Liver (tissue), 9 donors: ENCODE results near the gene NDUFAF8. TPM values are rescaled to one million over a fixed set of nuclear protein-coding genes. Genes with fewer than 3 reads are reported as not detected.

Source experiments
- DNase-seq: peaks from one replicate; pipeline ENCODE4 v3.0.0-alpha.2; 2017; ENCODE audit warnings: low spot score
- H3K27ac ChIP-seq, 2 donors: one replicate each; pipeline ENCODE4 v1.7.0; 2013; ENCODE audit warnings: inconsistent platforms in 2 of 2, low read length in 2 of 2, control low read depth in 1 of 2, low read depth in 1 of 2, mild to moderate bottlenecking in 1 of 2
- H3K27me3 ChIP-seq, 4 donors: one replicate each; pipeline versions ENCODE4 v1.6.1 to v1.7.0; 2013; ENCODE audit warnings: low read length in 3 of 4, inconsistent platforms in 1 of 4, mild to moderate bottlenecking in 1 of 4, moderate library complexity in 1 of 4; ENCODE audit not compliant: control insufficient read depth in 4 of 4, insufficient read depth in 4 of 4
- H3K36me3 ChIP-seq, 4 donors: one replicate each; pipeline versions ENCODE4 v1.6.1 to v1.7.0; 2013; ENCODE audit warnings: low read length in 3 of 4, mild to moderate bottlenecking in 3 of 4, low read depth in 1 of 4, moderate library complexity in 1 of 4; ENCODE audit not compliant: control insufficient read depth in 4 of 4, insufficient read depth in 3 of 4
- H3K4me1 ChIP-seq, 4 donors: one replicate each; pipeline versions ENCODE4 v1.6.1 to v1.7.0; 2013; ENCODE audit warnings: low read length in 3 of 4, mild to moderate bottlenecking in 3 of 4, moderate library complexity in 1 of 4; ENCODE audit not compliant: control insufficient read depth in 4 of 4, insufficient read depth in 4 of 4
- H3K4me3 ChIP-seq, 3 donors: one replicate each; pipeline versions ENCODE4 v1.6.1 to v1.7.0; 2013; ENCODE audit warnings: low read length in 3 of 3, control low read depth in 1 of 3, low read depth in 1 of 3, mild to moderate bottlenecking in 1 of 3
- H3K9ac ChIP-seq, 2 donors: one replicate each; pipeline ENCODE4 v1.7.0; 2013; ENCODE audit warnings: low read length in 2 of 2, mild to moderate bottlenecking in 2 of 2, moderate library complexity in 2 of 2, control low read depth in 1 of 2, low read depth in 1 of 2
- H3K9me3 ChIP-seq, 4 donors: one replicate each; pipeline versions ENCODE4 v1.6.1 to v1.7.0; 2013; ENCODE audit warnings: low read length in 3 of 4; ENCODE audit not compliant: control insufficient read depth in 4 of 4
- ATF3 ChIP-seq: IDR thresholded peaks from 2 replicates; pipeline ENCODE4 v1.6.1; 2016; ENCODE audit warnings: antibody characterized with exemption
- CTCF ChIP-seq: fragments of 150-350 bp; IDR thresholded peaks from 2 replicates; pipeline ENCODE4 v1.5.1; 2017; ENCODE audit warnings: improper control_type of control experiment, low read depth, low read length; ENCODE audit not compliant: missing input control
- EGR1 ChIP-seq, 2 donors: IDR thresholded peaks; 2 replicates each; pipeline ENCODE4 v1.6.1; 2016 to 2018; ENCODE audit warnings: antibody characterized with exemption in 2 of 2, low read depth in 2 of 2
- FOXA2 ChIP-seq: IDR thresholded peaks from 2 replicates; pipeline ENCODE4 v1.6.1; 2016; ENCODE audit warnings: antibody characterized with exemption
- GABPA ChIP-seq, 2 donors: IDR thresholded peaks in 1 of 2; conservative IDR thresholded peaks in 1 of 2; 2 replicates each; pipeline ENCODE4 v1.6.1; 2016; ENCODE audit warnings: antibody characterized with exemption in 2 of 2, mild to moderate bottlenecking in 1 of 2, moderate library complexity in 1 of 2
- HNF4A ChIP-seq, 2 donors: conservative IDR thresholded peaks; 2 replicates each; pipeline ENCODE4 v1.6.1; 2016; ENCODE audit warnings: antibody characterized with exemption in 2 of 2, mild to moderate bottlenecking in 2 of 2
- HNF4G ChIP-seq: IDR thresholded peaks from 2 replicates; pipeline ENCODE4 v1.6.1; 2016; ENCODE audit warnings: antibody characterized with exemption
- JUND ChIP-seq, 2 donors: IDR thresholded peaks; 2 replicates each; pipeline ENCODE4 v1.6.1; 2016; ENCODE audit warnings: antibody characterized with exemption in 2 of 2
- NR2F2 ChIP-seq: IDR thresholded peaks from 2 replicates; pipeline ENCODE4 v1.6.1; 2016; ENCODE audit warnings: antibody characterized with exemption
- RAD21 ChIP-seq, 2 donors: IDR thresholded peaks; 2 replicates each; pipeline ENCODE4 v1.6.1; 2016; ENCODE audit warnings: antibody characterized with exemption in 2 of 2, mild to moderate bottlenecking in 2 of 2
- REST ChIP-seq: IDR thresholded peaks from 2 replicates; pipeline ENCODE4 v1.6.1; 2016; ENCODE audit warnings: antibody characterized with exemption, mild to moderate bottlenecking
- RXRA ChIP-seq, 2 donors: IDR thresholded peaks; 2 replicates each; pipeline ENCODE4 v1.6.1; 2017 to 2018; ENCODE audit warnings: antibody characterized with exemption in 2 of 2, mild to moderate bottlenecking in 1 of 2
- SP1 ChIP-seq: IDR thresholded peaks from 2 replicates; pipeline ENCODE4 v1.6.1; 2018; ENCODE audit warnings: antibody characterized with exemption, mild to moderate bottlenecking
- TAF1 ChIP-seq: conservative IDR thresholded peaks from 2 replicates; pipeline ENCODE4 v1.6.1; 2016; ENCODE audit warnings: antibody characterized with exemption, mild to moderate bottlenecking
- ZBTB33 ChIP-seq: IDR thresholded peaks from 2 replicates; pipeline ENCODE4 v1.6.1; 2016; ENCODE audit warnings: antibody characterized with exemption
- WGBS: extraction: QIAGEN DNeasy Blood & Tissue Kit; methylation state at CpG from one replicate; pipeline ENCODE4 v1.1.7; 2013; 5-methylcytosine and 5-hydroxymethylcytosine counted together
- polyA plus RNA-seq, 2 donors: library from polyadenylated mRNA; stranded (reverse) in 1 of 2; unstranded in 1 of 2; fragments of 200-250 nt in 1 of 2; fragments of >200 nt in 1 of 2; fragmentation: Nextera tagmentation in 1 of 2; extraction: Ambion mirVana in 1 of 2; gene quantifications; one replicate each; pipeline versions ENCODE4 v1.2.1 to v1.2.3, GENCODE V29; 2013 to 2015
- total RNA-seq, 2 donors: library from RNA; depleted of rRNA; stranded (reverse); fragments of >200 nt; gene quantifications; one replicate each; pipeline ENCODE4 v1.2.3, GENCODE V29; 2014
- TF ChIP-seq, protein P1 (sequence below): IDR thresholded peaks from 2 replicates; pipeline ENCODE4 v1.6.1; 2016; ENCODE audit warnings: antibody characterized with exemption
- donor health status: healthy.
- donor health status: healthy.
- donor health status: healthy.
- donor health status: healthy.
- donor health status: healthy.

Gene NDUFAF8
- total and polyA plus RNA-seq, 4 donors, result 8.3 to 67.4 (median 15.5) TPM

DNA sequence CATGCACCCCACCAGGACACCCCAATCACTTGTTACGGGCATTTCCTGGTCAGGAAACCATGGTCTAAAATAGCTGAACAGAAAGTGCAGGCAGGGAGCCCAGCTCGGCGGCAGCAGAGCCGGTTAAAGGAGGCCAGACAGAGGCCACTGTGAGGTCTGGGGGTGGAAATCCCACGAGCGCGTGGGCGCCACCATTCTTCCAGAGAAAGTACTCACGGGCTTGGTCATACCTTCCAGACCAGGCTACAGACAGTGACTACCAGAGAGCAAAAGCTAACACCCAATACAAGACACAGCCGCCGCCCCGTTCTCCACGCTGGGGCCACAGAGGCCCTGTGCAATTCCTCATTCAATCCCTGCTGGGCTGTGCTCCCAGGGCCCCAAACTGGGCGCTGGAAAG is 28.2 kb upstream of the NDUFAF8 start:
- H3K36me3 ChIP-seq, result no peaks in the 10 kb centered on the region
- no peak overlapping the region for H3K4me3 ChIP-seq
- H3K9me3 ChIP-seq, result no peaks in the 10 kb centered on the region
- 76% methylated on average over 14 of the region's 14 CpGs for WGBS
- H3K4me1 ChIP-seq, result no peaks in the 10 kb centered on the region
- TF ChIP-seq GABPA (IDR thresholded peaks at IDR 0.05 in 1 of 2, conservative IDR thresholded peaks at IDR 0.05 in 1 of 2) (no peak), RAD21 (IDR thresholded peaks at IDR 0.05) (no peak), RXRA (IDR thresholded peaks at IDR 0.05) (no peak), HNF4G (no peak), REST (no peak), ATF3 (no peak), CTCF (no peak), ZBTB33 (no peak), HNF4A (conservative IDR thresholded peaks at IDR 0.05) (no peak), JUND (IDR thresholded peaks at IDR 0.05) (no peak), EGR1 (IDR thresholded peaks at IDR 0.05; ENCODE audit: low read depth in 2 of 2) (no peak), FOXA2 (no peak), TAF1 (no peak), SP1 (no peak)
- TF ChIP-seq, protein P1, sequence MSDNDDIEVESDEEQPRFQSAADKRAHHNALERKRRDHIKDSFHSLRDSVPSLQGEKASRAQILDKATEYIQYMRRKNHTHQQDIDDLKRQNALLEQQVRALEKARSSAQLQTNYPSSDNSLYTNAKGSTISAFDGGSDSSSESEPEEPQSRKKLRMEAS, result no peak
- DNase-seq, result no peak
- no peak overlapping the region for H3K27ac ChIP-seq
- H3K27me3 ChIP-seq, result no peaks in the 10 kb centered on the region
- H3K9ac ChIP-seq, result no peak overlapping the region

DNA sequence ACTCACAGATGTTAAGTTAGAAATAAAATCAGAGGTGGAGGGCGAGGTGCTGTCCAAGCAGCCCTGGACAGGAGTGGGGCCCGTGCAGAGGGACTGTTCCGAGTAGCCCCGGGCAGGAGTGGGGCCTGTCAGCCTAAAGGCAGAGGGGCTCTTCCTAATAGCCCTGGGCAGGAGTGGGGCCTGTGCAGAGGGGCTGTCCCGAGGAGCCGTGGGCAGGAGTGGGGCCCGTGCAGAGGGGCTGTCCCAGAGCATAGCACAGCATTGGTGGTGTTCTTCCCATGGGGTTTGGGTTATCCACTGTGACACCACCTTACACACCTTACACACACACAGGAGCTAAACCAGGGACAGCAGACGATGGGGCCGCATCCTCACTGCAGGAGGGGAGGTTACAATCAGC is 26.8 kb upstream of the NDUFAF8 start:
- Histone ChIP-seq H3K27ac (no peak overlapping the region), H3K27me3 (no peaks in the 10 kb centered on the region), H3K36me3 (no peaks in the 10 kb centered on the region), H3K4me1 (no peaks in the 10 kb centered on the region), H3K9me3 (no peaks in the 10 kb centered on the region), H3K9ac (no peak overlapping the region), H3K4me3 (no peak overlapping the region)
- 98% methylated on average over 9 of the region's 9 CpGs for WGBS
- TF ChIP-seq NR2F2 (no peak), HNF4A (conservative IDR thresholded peaks at IDR 0.05) (no peak), TAF1 (no peak), GABPA (IDR thresholded peaks at IDR 0.05 in 1 of 2, conservative IDR thresholded peaks at IDR 0.05 in 1 of 2) (no peak)
- TF ChIP-seq, protein P1, result no peak
- DNase-seq, result no peak
